HCT116 (cell line): ENCODE measurements around the gene GLI3. TPM values are rescaled to one million over a fixed set of nuclear protein-coding genes. Genes with fewer than 3 reads are reported as not detected.

Experiments
- ATAC-seq: fragments of 200-7000 bp; cut with Tn5 transposase; 2 replicates; pipeline ENCODE4 v1.9.1; 2020; ENCODE audit warnings: mild to moderate bottlenecking, moderate library complexity
- BruUV-seq: library from RNA; stranded (reverse); fragments of 400-500 nt; replicated peaks from 2 replicates; lab custom pipeline; 2021; lab: Mats Ljungman, UMichigan
- CTCF ChIA-PET: fragments of 300-600 bp; sonication (Branson Sonifier 250); formaldehyde crosslinking; loops from one replicate; lab custom pipeline; 2021; ENCODE audit warnings: antibody characterized with exemption; lab: Charles Lee
- POLR2A ChIA-PET: fragments of 300-600, 350-600 bp; sonication (Branson Sonifier 250); formaldehyde crosslinking; loops from one replicate; lab custom pipeline; 2021; ENCODE audit warnings: antibody characterized with exemption; lab: Charles Lee
- RAD21 ChIA-PET, 2 experiments: fragments of 300-600 bp; sonication (Branson Sonifier 250); formaldehyde crosslinking; loops; one replicate each; lab custom pipeline; 2023; ENCODE audit warnings: low total read pairs in 2 of 2; ENCODE audit not compliant: uncharacterized antibody in 2 of 2, unreplicated experiment in 2 of 2, low non-redundant PET in 1 of 2; lab: Charles Lee
- DNase-seq: peaks from one replicate; pipeline ENCODE4 v3.0.0-alpha.2; 2010; ENCODE audit warnings: low read depth, low spot score
- H2AFZ ChIP-seq: fragments of 200-600 bp; shearing (Covaris generic), sonication (generic); 2 replicates; pipeline ENCODE4 v1.6.1; 2017; ENCODE audit warnings: low read depth, mixed run types, mixed read lengths, antibody characterized with exemption, low read length; ENCODE audit not compliant: poor library complexity, severe bottlenecking
- H3K27ac ChIP-seq: 2 replicates; pipeline ENCODE4 v1.5.1; 2012; ENCODE audit warnings: low read depth, low read length
- H3K27me3 ChIP-seq: fragments of 200-600 bp; sonication (generic); 2 replicates; pipeline ENCODE4 v1.6.1; 2016; ENCODE audit warnings: mixed run types, low read length, mixed read lengths; ENCODE audit not compliant: insufficient read depth
- H3K36me3 ChIP-seq, 2 experiments: fragments of 200-500 bp in 1 of 2; fragments of 200-600 bp in 1 of 2; sonication (Bioruptor generic) in 1 of 2; sonication (generic) in 1 of 2; 2 replicates each; pipeline versions ENCODE4 v1.5.1 to v1.6.1; 2014 to 2016; ENCODE audit warnings: low read length in 2 of 2, inconsistent platforms in 1 of 2, mixed read lengths in 1 of 2, mixed run types in 1 of 2; ENCODE audit not compliant: insufficient read depth in 2 of 2, control insufficient read depth in 1 of 2
- H3K4me1 ChIP-seq, 2 experiments: fragments of 200-600 bp in 1 of 2; sonication (generic) in 1 of 2; 2 replicates each; pipeline versions ENCODE4 v1.5.1 to v1.6.1; 2012 to 2017; ENCODE audit warnings: low read length in 2 of 2, inconsistent platforms in 1 of 2, mild to moderate bottlenecking in 1 of 2, mixed read lengths in 1 of 2, mixed run types in 1 of 2, moderate library complexity in 1 of 2; ENCODE audit not compliant: insufficient read depth in 2 of 2, control insufficient read depth in 1 of 2
- H3K4me2 ChIP-seq: fragments of 200-600 bp; sonication (generic); 2 replicates; pipeline ENCODE4 v1.6.1; 2017; ENCODE audit warnings: mixed run types, low read length, mixed read lengths
- H3K4me3 ChIP-seq, 2 experiments: fragments of 200-600 bp in 1 of 2; sonication (generic) in 1 of 2; replicated peaks in 1 of 2; 2 replicates each; pipeline ENCODE4 v1.5.1; 2011 to 2016; ENCODE audit warnings: low read length in 2 of 2, control low read depth in 1 of 2, low read depth in 1 of 2, mild to moderate bottlenecking in 1 of 2, mixed read lengths in 1 of 2, mixed run types in 1 of 2
- H3K79me2 ChIP-seq: fragments of 200-600 bp; sonication (generic); 2 replicates; pipeline ENCODE4 v1.6.1; 2017; ENCODE audit warnings: mild to moderate bottlenecking, mixed run types, low read length, moderate library complexity, mixed read lengths; ENCODE audit not compliant: insufficient read depth
- H3K9ac ChIP-seq: fragments of 200-600 bp; sonication (generic); 2 replicates; pipeline ENCODE4 v1.6.1; 2016; ENCODE audit warnings: low read length, mixed read lengths
- H3K9me2 ChIP-seq: fragments of 200-600 bp; sonication (generic), shearing (Covaris generic); 2 replicates; pipeline ENCODE4 v1.6.1; 2017; ENCODE audit warnings: mixed run types, mild to moderate bottlenecking, moderate library complexity; ENCODE audit not compliant: insufficient read depth
- H3K9me3 ChIP-seq, 2 experiments: fragments of 200-500 bp in 1 of 2; fragments of 200-600 bp in 1 of 2; sonication (Bioruptor generic) in 1 of 2; sonication (generic) in 1 of 2; 2 replicates each; pipeline ENCODE4 v1.6.1; 2014 to 2017; ENCODE audit warnings: low read length in 2 of 2, mixed read lengths in 2 of 2, inconsistent platforms in 1 of 2, low read depth in 1 of 2, mild to moderate bottlenecking in 1 of 2, mixed run types in 1 of 2, moderate library complexity in 1 of 2; ENCODE audit not compliant: control insufficient read depth in 1 of 2, insufficient read depth in 1 of 2
- H4K20me1 ChIP-seq: fragments of 200-600 bp; sonication (generic), shearing (Covaris generic); 2 replicates; pipeline ENCODE4 v1.6.1; 2017; ENCODE audit warnings: mixed run types, mild to moderate bottlenecking, moderate library complexity; ENCODE audit not compliant: insufficient read depth
- POLR2A ChIP-seq: IDR thresholded peaks from 2 replicates; pipeline ENCODE4 v1.7.0; 2011; ENCODE audit warnings: borderline replicate concordance; ENCODE audit not compliant: insufficient read depth, insufficient read length; ENCODE audit errors: extremely low read depth
- ZFX ChIP-seq: fragments of 450-650 bp; IDR thresholded peaks from 2 replicates; pipeline ENCODE4 v1.6.1; 2017
- intact Hi-C: fragments of 100-400 bp; cut with micrococcal nuclease; formaldehyde crosslinking; loops from 2 replicates; pipeline ENCODE4 v1.10.0; 2022
- total RNA-seq: library from RNA; stranded (reverse); gene quantifications from one replicate; pipeline ENCODE4 v1.2.1, GENCODE V29; 2021; ENCODE audit not compliant: unreplicated experiment
- TF ChIP-seq, protein P1 (sequence below), 3 experiments: fragments of 200-600 bp in 1 of 3; sonication (generic) in 1 of 3; IDR thresholded peaks in 2 of 3; conservative IDR thresholded peaks in 1 of 3; 2 replicates each; pipeline ENCODE4 v1.5.1; 2012 to 2017; ENCODE audit warnings: low read depth in 2 of 3, low read length in 2 of 3, antibody characterized with exemption in 1 of 3, borderline replicate concordance in 1 of 3, control low read depth in 1 of 3, mild to moderate bottlenecking in 1 of 3, mixed read lengths in 1 of 3, mixed run types in 1 of 3, moderate library complexity in 1 of 3; ENCODE audit not compliant: insufficient read depth in 1 of 3
- TF ChIP-seq, protein P2 (sequence below): IDR thresholded peaks from 2 replicates; pipeline ENCODE4 v1.6.1; 2011; ENCODE audit warnings: mild to moderate bottlenecking, low read length, moderate library complexity; ENCODE audit not compliant: insufficient replicate concordance; ENCODE audit errors: extremely low read depth

GLI3 gene
- total RNA-seq, 1 experiment from 2014 or later = 0.07 TPM

DNA sequence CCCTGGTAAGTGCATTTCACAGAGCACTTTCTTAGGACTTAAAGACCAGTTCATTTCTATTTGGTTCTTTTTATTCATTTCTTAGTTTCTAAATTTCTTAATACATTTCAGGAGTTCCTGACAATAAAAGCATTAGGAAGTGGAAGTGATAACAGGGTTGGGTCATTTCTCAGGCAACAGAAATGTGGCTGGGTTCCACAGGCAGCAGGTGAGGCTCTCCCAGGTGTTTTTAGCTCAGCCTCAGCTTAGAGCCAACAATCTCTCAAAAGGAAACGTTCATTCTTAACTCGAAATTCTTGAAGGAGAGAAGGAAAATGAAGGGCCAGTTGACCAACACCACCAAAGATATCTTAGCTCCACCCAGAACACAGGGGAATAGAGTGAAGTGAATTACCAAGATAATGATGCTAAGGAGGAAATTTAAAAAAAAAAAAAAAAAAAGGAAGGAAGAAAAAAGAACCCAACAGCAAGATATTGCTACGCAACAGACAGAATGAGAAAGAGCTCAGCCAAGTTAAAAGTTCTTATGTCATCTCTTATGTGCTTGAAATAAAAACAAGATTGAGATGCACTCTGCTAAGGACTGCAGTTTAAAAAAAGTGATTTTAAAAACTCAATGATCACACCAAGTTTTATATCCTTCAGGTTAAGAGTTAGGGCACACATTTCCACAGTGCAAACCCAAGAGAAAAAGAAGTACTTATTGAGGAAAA is 230.1 kb downstream of the GLI3 start:
- no peak for DNase-seq
- ChIA-PET CTCF (no interaction called here), POLR2A (no interaction called here), RAD21 (no interaction called here)
- no peak for ATAC-seq
- TF ChIP-seq ZFX (no peak), POLR2A (no peak)
- TF ChIP-seq, protein P1, sequence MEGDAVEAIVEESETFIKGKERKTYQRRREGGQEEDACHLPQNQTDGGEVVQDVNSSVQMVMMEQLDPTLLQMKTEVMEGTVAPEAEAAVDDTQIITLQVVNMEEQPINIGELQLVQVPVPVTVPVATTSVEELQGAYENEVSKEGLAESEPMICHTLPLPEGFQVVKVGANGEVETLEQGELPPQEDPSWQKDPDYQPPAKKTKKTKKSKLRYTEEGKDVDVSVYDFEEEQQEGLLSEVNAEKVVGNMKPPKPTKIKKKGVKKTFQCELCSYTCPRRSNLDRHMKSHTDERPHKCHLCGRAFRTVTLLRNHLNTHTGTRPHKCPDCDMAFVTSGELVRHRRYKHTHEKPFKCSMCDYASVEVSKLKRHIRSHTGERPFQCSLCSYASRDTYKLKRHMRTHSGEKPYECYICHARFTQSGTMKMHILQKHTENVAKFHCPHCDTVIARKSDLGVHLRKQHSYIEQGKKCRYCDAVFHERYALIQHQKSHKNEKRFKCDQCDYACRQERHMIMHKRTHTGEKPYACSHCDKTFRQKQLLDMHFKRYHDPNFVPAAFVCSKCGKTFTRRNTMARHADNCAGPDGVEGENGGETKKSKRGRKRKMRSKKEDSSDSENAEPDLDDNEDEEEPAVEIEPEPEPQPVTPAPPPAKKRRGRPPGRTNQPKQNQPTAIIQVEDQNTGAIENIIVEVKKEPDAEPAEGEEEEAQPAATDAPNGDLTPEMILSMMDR (IDR thresholded peaks at IDR 0.05 in 2 of 3, conservative IDR thresholded peaks at IDR 0.05 in 1 of 3; ENCODE audit: borderline replicate concordance in 1 of 3, insufficient read depth in 1 of 3, low read depth in 2 of 3, low read length in 2 of 3) = no peak
- TF ChIP-seq, protein P2, sequence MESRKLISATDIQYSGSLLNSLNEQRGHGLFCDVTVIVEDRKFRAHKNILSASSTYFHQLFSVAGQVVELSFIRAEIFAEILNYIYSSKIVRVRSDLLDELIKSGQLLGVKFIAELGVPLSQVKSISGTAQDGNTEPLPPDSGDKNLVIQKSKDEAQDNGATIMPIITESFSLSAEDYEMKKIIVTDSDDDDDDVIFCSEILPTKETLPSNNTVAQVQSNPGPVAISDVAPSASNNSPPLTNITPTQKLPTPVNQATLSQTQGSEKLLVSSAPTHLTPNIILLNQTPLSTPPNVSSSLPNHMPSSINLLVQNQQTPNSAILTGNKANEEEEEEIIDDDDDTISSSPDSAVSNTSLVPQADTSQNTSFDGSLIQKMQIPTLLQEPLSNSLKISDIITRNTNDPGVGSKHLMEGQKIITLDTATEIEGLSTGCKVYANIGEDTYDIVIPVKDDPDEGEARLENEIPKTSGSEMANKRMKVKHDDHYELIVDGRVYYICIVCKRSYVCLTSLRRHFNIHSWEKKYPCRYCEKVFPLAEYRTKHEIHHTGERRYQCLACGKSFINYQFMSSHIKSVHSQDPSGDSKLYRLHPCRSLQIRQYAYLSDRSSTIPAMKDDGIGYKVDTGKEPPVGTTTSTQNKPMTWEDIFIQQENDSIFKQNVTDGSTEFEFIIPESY = no peak
- no peaks in the 10 kb centered on the region for H3K36me3 ChIP-seq
- H3K9me3 ChIP-seq = no peaks in the 10 kb centered on the region
- intact Hi-C loops = no loop called here
- H3K4me1 ChIP-seq = no peaks in the 10 kb centered on the region
- no peak overlapping the region for H3K27ac ChIP-seq
- H3K9ac ChIP-seq = no peak overlapping the region
- H2AFZ ChIP-seq = no peak overlapping the region
- H4K20me1 ChIP-seq = no peaks in the 10 kb centered on the region
- no peaks in the 10 kb centered on the region for H3K9me2 ChIP-seq
- H3K4me2 ChIP-seq = no peak overlapping the region
- peaks cover 4% of the 10 kb centered on the region for H3K27me3 ChIP-seq
- no TSS peak for BruUV-seq
- no peak overlapping the region for H3K4me3 ChIP-seq
- no peaks in the 10 kb centered on the region for H3K79me2 ChIP-seq
